Keratinocyte (primary cell): Measurements from ENCODE around the gene CFI.

ENCODE experiments used
- EZH2 ChIP-seq: IDR thresholded peaks from one replicate; pipeline ENCODE4 v1.6.1; 2012; ENCODE audit warnings: inconsistent platforms, mild to moderate bottlenecking, low read length, moderate library complexity
- TF ChIP-seq, protein P1 (sequence below), 3 experiments: IDR thresholded peaks in 1 of 3; conservative IDR thresholded peaks in 1 of 3; optimal IDR thresholded peaks in 1 of 3; 2 replicates in 2 of 3; 3 replicates in 1 of 3; pipeline versions ENCODE3 to v1.5.1; 2011; ENCODE audit warnings: low read length in 3 of 3, mild to moderate bottlenecking in 3 of 3, moderate library complexity in 2 of 3, control low read depth in 1 of 3, inconsistent platforms in 1 of 3; ENCODE audit not compliant: insufficient read depth in 2 of 3; ENCODE audit errors: extremely low read depth in 1 of 3

DNA sequence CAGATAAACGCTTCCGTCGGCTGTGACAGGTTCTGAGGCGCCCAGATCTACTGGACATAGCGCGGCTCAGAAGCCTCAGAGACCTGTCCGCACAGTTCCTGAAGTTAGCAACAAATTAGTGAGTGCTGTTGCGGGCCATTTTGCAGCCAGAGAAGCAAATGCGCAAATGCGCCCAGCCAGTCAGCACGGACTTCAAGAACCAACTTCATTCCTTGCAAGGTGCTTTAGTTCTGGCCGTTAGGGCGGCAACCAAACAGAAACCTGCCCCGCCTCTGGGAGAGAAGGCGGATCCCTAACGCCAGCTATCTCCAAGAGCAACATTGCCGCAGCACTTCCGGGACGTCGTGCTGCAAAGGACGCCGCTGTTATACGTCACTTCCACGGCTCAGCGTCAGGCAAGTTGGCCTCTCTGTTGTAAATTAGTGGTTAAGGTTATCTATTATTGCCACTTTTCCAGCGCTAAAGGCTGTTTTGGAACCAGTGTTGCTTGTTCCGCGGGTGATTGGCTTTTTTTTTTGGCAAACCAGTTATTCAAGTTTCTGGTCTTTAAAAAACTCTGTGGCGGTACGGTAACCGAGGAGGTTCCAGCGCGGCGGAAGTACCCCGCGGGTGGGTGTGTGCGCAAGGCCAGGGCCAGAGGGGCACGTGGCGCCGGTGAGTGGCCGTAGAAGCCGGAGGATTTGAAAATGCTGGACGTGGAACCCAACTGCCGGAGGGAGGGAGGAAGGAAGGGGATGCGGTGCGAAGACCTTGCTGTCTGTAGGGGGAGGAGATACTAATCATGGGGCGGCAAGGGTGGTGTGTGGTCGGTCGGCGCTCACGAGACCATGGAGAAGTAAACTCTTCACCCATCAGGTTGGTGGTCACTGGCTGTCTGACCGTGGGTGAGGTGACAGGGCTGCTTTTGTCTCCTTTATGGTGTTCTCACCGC, 13.6 kb upstream of the CFI start, which contains the start of gene GAR1:
- TF ChIP-seq, protein P1, sequence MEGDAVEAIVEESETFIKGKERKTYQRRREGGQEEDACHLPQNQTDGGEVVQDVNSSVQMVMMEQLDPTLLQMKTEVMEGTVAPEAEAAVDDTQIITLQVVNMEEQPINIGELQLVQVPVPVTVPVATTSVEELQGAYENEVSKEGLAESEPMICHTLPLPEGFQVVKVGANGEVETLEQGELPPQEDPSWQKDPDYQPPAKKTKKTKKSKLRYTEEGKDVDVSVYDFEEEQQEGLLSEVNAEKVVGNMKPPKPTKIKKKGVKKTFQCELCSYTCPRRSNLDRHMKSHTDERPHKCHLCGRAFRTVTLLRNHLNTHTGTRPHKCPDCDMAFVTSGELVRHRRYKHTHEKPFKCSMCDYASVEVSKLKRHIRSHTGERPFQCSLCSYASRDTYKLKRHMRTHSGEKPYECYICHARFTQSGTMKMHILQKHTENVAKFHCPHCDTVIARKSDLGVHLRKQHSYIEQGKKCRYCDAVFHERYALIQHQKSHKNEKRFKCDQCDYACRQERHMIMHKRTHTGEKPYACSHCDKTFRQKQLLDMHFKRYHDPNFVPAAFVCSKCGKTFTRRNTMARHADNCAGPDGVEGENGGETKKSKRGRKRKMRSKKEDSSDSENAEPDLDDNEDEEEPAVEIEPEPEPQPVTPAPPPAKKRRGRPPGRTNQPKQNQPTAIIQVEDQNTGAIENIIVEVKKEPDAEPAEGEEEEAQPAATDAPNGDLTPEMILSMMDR (optimal IDR thresholded peaks at IDR 0.05 in 1 of 3, IDR thresholded peaks at IDR 0.05 in 1 of 3, conservative IDR thresholded peaks at IDR 0.05 in 1 of 3; ENCODE audit: extremely low read depth in 1 of 3, insufficient read depth in 2 of 3, low read length in 3 of 3), result no peak
- TF ChIP-seq EZH2, result no peak
